Tibial artery (tissue), 4 donors: ENCODE measurements around the gene ARHGDIA.

Experiments
- DNase-seq, 2 donors: peaks; one replicate each; pipeline ENCODE4 v3.0.0-alpha.2; 2019
- H3K27ac ChIP-seq, 2 donors: fragments of 200-600 bp; sonication (generic) in 1 of 2; 1 replicate in 1 of 2; 2 replicates in 1 of 2; pipeline ENCODE4 v1.5.1; 2018 to 2019; ENCODE audit warnings: mild to moderate bottlenecking in 1 of 2
- H3K27me3 ChIP-seq, 2 donors: fragments of 200-600 bp; sonication (generic) in 1 of 2; one replicate each; pipeline versions ENCODE4 v1.5.1 to v1.6.0; 2016 to 2019
- H3K36me3 ChIP-seq, 3 donors: fragments of 200-600 bp; sonication (generic) in 2 of 3; one replicate each; pipeline ENCODE4 v1.5.1; 2016 to 2019; ENCODE audit warnings: mild to moderate bottlenecking in 2 of 3
- H3K4me1 ChIP-seq, 4 donors: fragments of 200-600 bp; sonication (generic) in 2 of 4; 1 replicate in 3 of 4; 2 replicates in 1 of 4; pipeline ENCODE4 v1.5.1; 2016 to 2019
- H3K4me3 ChIP-seq, 2 donors: fragments of 200-600 bp; sonication (generic) in 1 of 2; 1 replicate in 1 of 2; 2 replicates in 1 of 2; pipeline ENCODE4 v1.5.1; 2018 to 2019; ENCODE audit warnings: mild to moderate bottlenecking in 2 of 2
- H3K9me3 ChIP-seq, 3 donors: fragments of 200-600 bp; sonication (generic) in 1 of 3; one replicate each; pipeline ENCODE4 v1.5.1; 2016 to 2019
- CTCF ChIP-seq, 2 experiments: fragments of 200-600 bp in 1 of 2; fragments of 450-650 bp in 1 of 2; IDR thresholded peaks; one replicate each; pipeline ENCODE4 v1.5.1; 2017 to 2019; ENCODE audit warnings: antibody characterized with exemption in 2 of 2, mild to moderate bottlenecking in 1 of 2, moderate library complexity in 1 of 2
- intact Hi-C: fragments of 100-400 bp; cut with DNase I; formaldehyde crosslinking; loops from one replicate; pipeline ENCODE4 v1.15.0; 2023; ENCODE audit warnings: low total_unique reads

The ARHGDIA gene

GRCh38 chr17:81854974-81855774 lies 16.0 kb downstream of the ARHGDIA start:
- H3K9me3 ChIP-seq = no peaks in the 10 kb centered on the region
- no peak for DNase-seq
- peaks cover 50 to 89% (median 66%) of the 10 kb centered on the region in 3 donors for H3K36me3 ChIP-seq
- TF ChIP-seq CTCF (IDR thresholded peaks at IDR 0.05) = no peak
- peaks cover 0 to 38% (median 19%) of the 10 kb centered on the region in 4 donors for H3K4me1 ChIP-seq
- intact Hi-C loops = loop anchor here (5.0 kb wide), 1 partner anchor 1052 kb away; no protein-coding TSS in a partner anchor
- H3K4me3 ChIP-seq = no peak overlapping the region
- no peaks in the 10 kb centered on the region for H3K27me3 ChIP-seq
- H3K27ac ChIP-seq = no peak overlapping the region

GRCh38 chr17:81852237-81852636 lies 18.9 kb downstream of the ARHGDIA start:
- Histone ChIP-seq H3K27ac (no peak overlapping the region), H3K9me3 (no peaks in the 10 kb centered on the region), H3K27me3 (no peaks in the 10 kb centered on the region), H3K4me3 (no peak overlapping the region), H3K4me1 (peaks cover 0 to 13% (median under 1%) of the 10 kb centered on the region in 4 donors), H3K36me3 (peaks cover 54 to 97% (median 78%) of the 10 kb centered on the region in 3 donors)
- intact Hi-C loops = no loop called here
- TF ChIP-seq CTCF (IDR thresholded peaks at IDR 0.05) = no peak
- DNase-seq = no peak

- no peaks in the 10 kb centered on the region for H3K9me3 ChIP-seq
- no peak overlapping the region for H3K4me3 ChIP-seq
- peaks cover 0 to 6% (median 0%) of the 10 kb centered on the region in 4 donors for H3K4me1 ChIP-seq
- no peak for DNase-seq
- no peaks in the 10 kb centered on the region for H3K27me3 ChIP-seq
- no peak for TF ChIP-seq CTCF (IDR thresholded peaks at IDR 0.05)
- H3K27ac ChIP-seq = no peak overlapping the region
- peaks cover 57 to 98% (median 86%) of the 10 kb centered on the region in 3 donors for H3K36me3 ChIP-seq
- intact Hi-C loops = no loop called here
Measured at GRCh38 chr17:81851423-81851822, 19.7 kb downstream of the ARHGDIA start.

- Histone ChIP-seq H3K27ac (no peak overlapping the region), H3K36me3 (peaks cover 68 to 98% (median 91%) of the 10 kb centered on the region in 3 donors), H3K27me3 (no peaks in the 10 kb centered on the region), H3K4me1 (no peaks in the 10 kb centered on the region), H3K9me3 (no peaks in the 10 kb centered on the region), H3K4me3 (no peak overlapping the region)
- intact Hi-C loops = no loop called here
- no peak for DNase-seq
- no peak for TF ChIP-seq CTCF (IDR thresholded peaks at IDR 0.05)
Measured at GRCh38 chr17:81849457-81849856, 21.7 kb downstream of the ARHGDIA start.

GRCh38 chr17:81846743-81847689 lies 24.1 kb downstream of the ARHGDIA start:
- H3K4me3 ChIP-seq = no peak overlapping the region
- TF ChIP-seq CTCF (IDR thresholded peaks at IDR 0.05) = no peak
- no peak for DNase-seq
- H3K27me3 ChIP-seq = no peaks in the 10 kb centered on the region
- H3K4me1 ChIP-seq = peaks cover 0 to under 1% (median 0%) of the 10 kb centered on the region in 4 donors
- no peak overlapping the region for H3K27ac ChIP-seq
- peaks cover 65 to 94% (median 86%) of the 10 kb centered on the region in 3 donors for H3K36me3 ChIP-seq
- H3K9me3 ChIP-seq = no peaks in the 10 kb centered on the region
- intact Hi-C loops = no loop called here
